Panc1 (cell line): Measurements from ENCODE around the gene DCHS2. TPM values are rescaled to one million over a fixed set of nuclear protein-coding genes. Genes with fewer than 3 reads are reported as not detected.

Experiments
- ATAC-seq: fragments of 200-7000 bp; cut with Tn5 transposase; 2 replicates; pipeline ENCODE4 v1.9.1; 2020; ENCODE audit warnings: mild to moderate bottlenecking, moderate library complexity
- BruUV-seq: library from RNA; stranded (reverse); fragments of 400-500 nt; replicated peaks from 2 replicates; lab custom pipeline; 2021; lab: Mats Ljungman, UMichigan
- CTCF ChIA-PET: fragments of 300-600 bp; sonication (Branson Sonifier 250); formaldehyde crosslinking; loops from one replicate; lab custom pipeline; 2022; ENCODE audit warnings: antibody characterized with exemption; lab: Charles Lee
- POLR2A ChIA-PET: fragments of 300-600 bp; sonication (Branson Sonifier 250); formaldehyde crosslinking; loops from one replicate; lab custom pipeline; 2022; ENCODE audit warnings: antibody characterized with exemption; lab: Charles Lee
- DNase-seq: peaks from one replicate; pipeline ENCODE4 v3.0.0-alpha.2; 2010; ENCODE audit warnings: low read depth, low spot score
- H3K27ac ChIP-seq: 2 replicates; pipeline ENCODE4 v1.5.1; 2011; ENCODE audit warnings: mild to moderate bottlenecking, low read length, inconsistent platforms
- H3K27me3 ChIP-seq: fragments of 200-500 bp; sonication (Bioruptor generic); 2 replicates; pipeline ENCODE4 v1.6.0; 2014; ENCODE audit warnings: low read length, inconsistent platforms; ENCODE audit not compliant: control insufficient read depth, insufficient read depth
- H3K36me3 ChIP-seq: fragments of 200-500 bp; sonication (Bioruptor generic); 2 replicates; pipeline ENCODE4 v1.5.1; 2014; ENCODE audit warnings: inconsistent platforms, mild to moderate bottlenecking, low read length, moderate library complexity; ENCODE audit not compliant: control insufficient read depth, insufficient read depth
- H3K4me1 ChIP-seq: 2 replicates; pipeline ENCODE4 v1.5.1; 2011; ENCODE audit warnings: inconsistent platforms, mild to moderate bottlenecking, low read length, moderate library complexity; ENCODE audit not compliant: control insufficient read depth, insufficient read depth
- H3K4me3 ChIP-seq, 2 experiments: 2 replicates each; pipeline ENCODE4 v1.5.1; 2011 to 2012; ENCODE audit warnings: low read depth in 2 of 2, low read length in 2 of 2, mild to moderate bottlenecking in 2 of 2, inconsistent platforms in 1 of 2, moderate library complexity in 1 of 2
- H3K9me3 ChIP-seq: fragments of 200-500 bp; sonication (Bioruptor generic); 2 replicates; pipeline ENCODE4 v1.5.1; 2014; ENCODE audit warnings: low read depth, mild to moderate bottlenecking, inconsistent platforms, low read length, moderate library complexity; ENCODE audit not compliant: control insufficient read depth, insufficient read depth
- CTCF ChIP-seq: fragments of 450-650 bp; IDR thresholded peaks from 2 replicates; pipeline ENCODE4 v1.5.1; 2017; ENCODE audit warnings: mild to moderate bottlenecking
- POLR2AphosphoS5 ChIP-seq: IDR thresholded peaks from 2 replicates; pipeline ENCODE4 v1.6.1; 2012; ENCODE audit warnings: mild to moderate bottlenecking, low read depth, low read length, moderate library complexity
- REST ChIP-seq, 2 experiments: IDR thresholded peaks; 2 replicates each; pipeline ENCODE4 v1.6.1; 2011 to 2012; ENCODE audit warnings: low read depth in 2 of 2, control low read depth in 1 of 2, low read length in 1 of 2, mild to moderate bottlenecking in 1 of 2, moderate library complexity in 1 of 2; ENCODE audit not compliant: insufficient read depth in 1 of 2
- SIN3A ChIP-seq: IDR thresholded peaks from 2 replicates; pipeline ENCODE4 v1.6.1; 2012; ENCODE audit warnings: low read depth, mild to moderate bottlenecking, low read length, moderate library complexity, borderline replicate concordance; ENCODE audit not compliant: insufficient read depth
- TCF7L2 ChIP-seq: IDR thresholded peaks from 2 replicates; pipeline ENCODE4 v1.6.1; 2011; ENCODE audit warnings: mild to moderate bottlenecking, low read depth, low read length, inconsistent platforms
- in situ Hi-C: cut with HindIII; loops from 2 replicates; pipeline ENCODE4 v1.10.0; 2016; ENCODE audit warnings: low sequenced_read_pairs, low pct_unique_long_range_greater_than_20kb
- intact Hi-C: fragments of 100-400 bp; cut with micrococcal nuclease; formaldehyde crosslinking; loops from one replicate; pipeline ENCODE4 v1.10.0; 2022; ENCODE audit not compliant: unreplicated experiment
- total RNA-seq: library from RNA; stranded (reverse); gene quantifications from one replicate; pipeline ENCODE4 v1.2.1, GENCODE V29; 2021; ENCODE audit not compliant: unreplicated experiment

DCHS2 gene
- total RNA-seq, 1 experiment from 2014 or later, result not detected

- no peaks in the 10 kb centered on the region for H3K27me3 ChIP-seq
- BruUV-seq, result no TSS peak
- H3K27ac ChIP-seq, result no peak overlapping the region
- no peaks in the 10 kb centered on the region for H3K4me1 ChIP-seq
- no peaks in the 10 kb centered on the region for H3K36me3 ChIP-seq
- ChIA-PET CTCF (no interaction called here), POLR2A (no interaction called here)
- ATAC-seq, result no peak
- no peak for TF ChIP-seq SIN3A
- H3K9me3 ChIP-seq, result no peaks in the 10 kb centered on the region
- in situ Hi-C loops, result no loop called here
- no peak overlapping the region for H3K4me3 ChIP-seq
- intact Hi-C loops, result no loop called here
- no peak for DNase-seq
These were observed 307.4 kb downstream of the DCHS2 start for GRCh38 chr4:154184238-154184637.

GRCh38 chr4:154183264-154183663, 308.3 kb downstream of the DCHS2 start:
- POLR2A ChIA-PET, result no interaction called here
- intact Hi-C loops, result no loop called here
- in situ Hi-C loops, result no loop called here

More at GRCh38 chr4:154183264-154183663, 308.3 kb downstream of the DCHS2 start:
- H3K9me3 ChIP-seq, result no peaks in the 10 kb centered on the region
- H3K27me3 ChIP-seq, result no peaks in the 10 kb centered on the region
- no peak overlapping the region for H3K27ac ChIP-seq
- no TSS peak for BruUV-seq
- no peaks in the 10 kb centered on the region for H3K4me1 ChIP-seq
- no peak overlapping the region for H3K4me3 ChIP-seq
- CTCF ChIA-PET, result no interaction called here
- DNase-seq (no peak), ATAC-seq (no peak)
- H3K36me3 ChIP-seq, result no peaks in the 10 kb centered on the region
- TF ChIP-seq TCF7L2, result no peak
- TF ChIP-seq CTCF, result no peak
- no peak for TF ChIP-seq REST (IDR thresholded peaks at IDR 0.05; ENCODE audit: insufficient read depth in 1 of 2, low read depth in 2 of 2, low read length in 1 of 2)
- TF ChIP-seq SIN3A, result no peak
- TF ChIP-seq POLR2AphosphoS5, result no peak

Other genes starting within 250 kb of the DCHS2 start
- 66.1 TPM for gene PLRG1, start 58.6 kb upstream of the DCHS2 start, total RNA-seq
- gene FGB, start 71.2 kb upstream of the DCHS2 start, total RNA-seq, result 2.0 TPM
- gene FGA, start 98.9 kb upstream of the DCHS2 start, total RNA-seq, result 2.7 TPM
- gene FGG, start 120.9 kb upstream of the DCHS2 start, total RNA-seq, result 1.8 TPM